ENCODE measurements around the gene TTC31. TPM values are rescaled to one million over a fixed set of nuclear protein-coding genes. Genes with fewer than 3 reads are reported as not detected.

The TTC31 gene
- total RNA-seq, 1 experiment from 2014 or later, result 26.2 TPM

- CTCF ChIA-PET, result no interaction called here
- Mint-ChIP-seq H3K27me3 (ENCODE audit: unreplicated experiment) (peaks cover 11% of the 10 kb centered on the region), H3K4me1 (ENCODE audit: low read depth, unreplicated experiment) (peaks cover 41% of the 10 kb centered on the region)
These were observed 21.7 kb downstream of the TTC31 start for GRCh38 chr2:74504591-74504990.

GRCh38 chr2:74505448-74506246 lies 22.8 kb downstream of the TTC31 start:
- TF ChIP-seq CTCF (IDR thresholded peaks at IDR 0.05; ENCODE audit: unreplicated experiment), result no peak
- peaks cover 60% of the 10 kb centered on the region for H3K36me3 Mint-ChIP-seq (ENCODE audit: insufficient read depth, unreplicated experiment)
- peak overlapping the region; percentile 84 for H3K4me3 Mint-ChIP-seq (ENCODE audit: low read depth, unreplicated experiment)
- no peak for DNase-seq
- intact Hi-C loops (cut with micrococcal nuclease; ENCODE audit: unreplicated experiment), result loop anchor here (2.0 kb wide), 1 partner anchor 23 kb away; the partner anchor contains the start of genes AUP1 and HTRA2
- H3K27ac Mint-ChIP-seq (ENCODE audit: unreplicated experiment), result no peak overlapping the region
- BruUV-seq (replicated peaks), result no TSS peak
- no peaks in the 10 kb centered on the region for H3K9me3 Mint-ChIP-seq (ENCODE audit: low read depth, unreplicated experiment)
- peaks cover 41% of the 10 kb centered on the region for H3K4me1 Mint-ChIP-seq (ENCODE audit: low read depth, unreplicated experiment)
- H3K27me3 Mint-ChIP-seq (ENCODE audit: unreplicated experiment), result peaks cover 21% of the 10 kb centered on the region
- CTCF ChIA-PET, result interaction anchor here (0.7 to 1.2 kb wide), 2 partner anchors 20 to 27 kb away, joined by 3 read pairs; partner anchors contain the start of gene DQX1

More at GRCh38 chr2:74504591-74504990, 21.7 kb downstream of the TTC31 start:
- intact Hi-C loops (cut with micrococcal nuclease; ENCODE audit: unreplicated experiment), result no loop called here
- no peak for DNase-seq
- H3K27ac Mint-ChIP-seq (ENCODE audit: unreplicated experiment), result peak overlapping the region; percentile 27
- H3K4me3 Mint-ChIP-seq (ENCODE audit: low read depth, unreplicated experiment), result peak overlapping the region; percentile 84
- peaks cover 60% of the 10 kb centered on the region for H3K36me3 Mint-ChIP-seq (ENCODE audit: insufficient read depth, unreplicated experiment)
- no peaks in the 10 kb centered on the region for H3K9me3 Mint-ChIP-seq (ENCODE audit: low read depth, unreplicated experiment)
- no peak for TF ChIP-seq CTCF (IDR thresholded peaks at IDR 0.05; ENCODE audit: unreplicated experiment)
- TSS peak; percentile 42 for BruUV-seq (replicated peaks)

- peak within 1 kb of the TSS; percentile 100 for H3K27ac Mint-ChIP-seq (ENCODE audit: unreplicated experiment)
- no peak for TF ChIP-seq CTCF (IDR thresholded peaks at IDR 0.05; ENCODE audit: unreplicated experiment)
- H3K9me3 Mint-ChIP-seq (ENCODE audit: low read depth, unreplicated experiment), result no peaks in the 10 kb centered on the region
- peaks cover 50% of the 10 kb centered on the region for H3K36me3 Mint-ChIP-seq (ENCODE audit: insufficient read depth, unreplicated experiment)
- DNase-seq, result peak; percentile 98
- peaks cover 27% of the 10 kb centered on the region for H3K4me1 Mint-ChIP-seq (ENCODE audit: low read depth, unreplicated experiment)
- H3K4me3 Mint-ChIP-seq (ENCODE audit: low read depth, unreplicated experiment), result peak within 1 kb of the TSS; percentile 97
- CTCF ChIA-PET, result interaction anchor here (0.7 to 1.7 kb wide), 5 partner anchors 18 to 29 kb away, joined by 3 to 6 read pairs (median 3); partner anchors contain the start of genes CCDC142 and TTC31
- no TSS peak for BruUV-seq (replicated peaks)
- H3K27me3 Mint-ChIP-seq (ENCODE audit: unreplicated experiment), result peaks cover 38% of the 10 kb centered on the region
- intact Hi-C loops (cut with micrococcal nuclease; ENCODE audit: unreplicated experiment), result loop anchor here (2.0 kb wide), 1 partner anchor 21 kb away; the partner anchor contains the start of genes AUP1 and HTRA2
These were observed 24.5 kb downstream of the TTC31 start, which contains the start of gene PCGF1 for GRCh38 chr2:74507145-74507925. Gene PCGF1 (minus strand): TSS chr2:74507695. CDS start chr2:74507668, 27 bp downstream.

GRCh38 chr2:74507926-74508520 lies 25.1 kb downstream of the TTC31 start:
- intact Hi-C loops (cut with micrococcal nuclease; ENCODE audit: unreplicated experiment), result loop anchor here (2.0 kb wide), 1 partner anchor 21 kb away; the partner anchor contains the start of genes AUP1 and HTRA2
- peaks cover 45% of the 10 kb centered on the region for H3K27me3 Mint-ChIP-seq (ENCODE audit: unreplicated experiment)
- H3K9me3 Mint-ChIP-seq (ENCODE audit: low read depth, unreplicated experiment), result no peaks in the 10 kb centered on the region
- no TSS peak for BruUV-seq (replicated peaks)
- no peak for TF ChIP-seq CTCF (IDR thresholded peaks at IDR 0.05; ENCODE audit: unreplicated experiment)
- H3K36me3 Mint-ChIP-seq (ENCODE audit: insufficient read depth, unreplicated experiment), result peaks cover 43% of the 10 kb centered on the region
- H3K4me3 Mint-ChIP-seq (ENCODE audit: low read depth, unreplicated experiment), result peak overlapping the region; percentile 97
- peak overlapping the region; percentile 100 for H3K27ac Mint-ChIP-seq (ENCODE audit: unreplicated experiment)
- CTCF ChIA-PET, result interaction anchor here (0.7 to 1.7 kb wide), 2 partner anchors 25 to 28 kb away, joined by 5 to 6 read pairs; partner anchors contain the start of genes CCDC142 and TTC31
- peak; percentile 41 for DNase-seq
- H3K4me1 Mint-ChIP-seq (ENCODE audit: low read depth, unreplicated experiment), result peaks cover 26% of the 10 kb centered on the region

Data from Calu3 (cell line).